ENCODE data around the gene ZNF524.
A peak's percentile ranks its signal among the peaks of the same experiment; 100 is the strongest.

The ZNF524 gene

GRCh38 chr19:55615543-55616394 is 15.7 kb downstream of the ZNF524 start:
- H3K27ac ChIP-seq: no peak overlapping the region

GRCh38 chr19:55616395-55616875 is 16.3 kb downstream of the ZNF524 start:
- no peak for TF ChIP-seq CTCF (IDR thresholded peaks at IDR 0.05)

More at GRCh38 chr19:55615543-55616394, 15.7 kb downstream of the ZNF524 start:
- Histone ChIP-seq H3K4me1 (ENCODE audit: control insufficient read depth in 1 of 2, insufficient read depth in 1 of 2, low read depth in 1 of 2, low read length in 1 of 2) (peaks cover 55 to 64% of the 10 kb centered on the region in 2 experiments), H3K36me3 (peaks cover 50% of the 10 kb centered on the region), H3K4me3 (ENCODE audit: low read depth in 1 of 2, low read length in 1 of 2) (no peak overlapping the region), H3K27me3 (no peaks in the 10 kb centered on the region), H3K9me3 (no peaks in the 10 kb centered on the region)
- no peak for TF ChIP-seq CTCF (IDR thresholded peaks at IDR 0.05)

GRCh38 chr19:55617426-55617825 is 17.3 kb downstream of the ZNF524 start:
- Histone ChIP-seq H3K36me3 (peaks cover 53% of the 10 kb centered on the region), H3K27me3 (no peaks in the 10 kb centered on the region), H3K4me3 (ENCODE audit: low read depth in 1 of 2, low read length in 1 of 2) (no peak overlapping the region), H3K4me1 (ENCODE audit: control insufficient read depth in 1 of 2, insufficient read depth in 1 of 2, low read depth in 1 of 2, low read length in 1 of 2) (peaks cover 55 to 64% of the 10 kb centered on the region in 2 experiments), H3K9me3 (no peaks in the 10 kb centered on the region), H3K27ac (peak overlapping the region; percentile 66)
- TF ChIP-seq CTCF (IDR thresholded peaks at IDR 0.05): no peak

More at GRCh38 chr19:55616395-55616875, 16.3 kb downstream of the ZNF524 start:
- H3K4me1 ChIP-seq (ENCODE audit: control insufficient read depth in 1 of 2, insufficient read depth in 1 of 2, low read depth in 1 of 2, low read length in 1 of 2): peaks cover 55 to 64% of the 10 kb centered on the region in 2 experiments
- H3K36me3 ChIP-seq: peaks cover 45% of the 10 kb centered on the region
- H3K9me3 ChIP-seq: no peaks in the 10 kb centered on the region
- H3K4me3 ChIP-seq (ENCODE audit: low read depth in 1 of 2, low read length in 1 of 2): no peak overlapping the region
- H3K27me3 ChIP-seq: no peaks in the 10 kb centered on the region
- peak overlapping the region; percentile 66 for H3K27ac ChIP-seq

GRCh38 chr19:55618426-55618825 is 18.3 kb downstream of the ZNF524 start:
- no peaks in the 10 kb centered on the region for H3K9me3 ChIP-seq
- peaks cover 53% of the 10 kb centered on the region for H3K36me3 ChIP-seq
- no peaks in the 10 kb centered on the region for H3K27me3 ChIP-seq
- peaks cover 61 to 67% of the 10 kb centered on the region in 2 experiments for H3K4me1 ChIP-seq (ENCODE audit: control insufficient read depth in 1 of 2, insufficient read depth in 1 of 2, low read depth in 1 of 2, low read length in 1 of 2)
- peak overlapping the region; percentile 96 for H3K27ac ChIP-seq
- H3K4me3 ChIP-seq (ENCODE audit: low read depth in 1 of 2, low read length in 1 of 2): no peak overlapping the region
- TF ChIP-seq CTCF (IDR thresholded peaks at IDR 0.05): no peak

GRCh38 chr19:55619286-55619685 is 19.2 kb downstream of the ZNF524 start:
- H3K4me3 ChIP-seq (ENCODE audit: low read depth in 1 of 2, low read length in 1 of 2): peak overlapping the region in 1 of 2 experiments; percentile 0
- no peak for TF ChIP-seq CTCF (IDR thresholded peaks at IDR 0.05)
- H3K27ac ChIP-seq: peak overlapping the region; percentile 96
- H3K36me3 ChIP-seq: peaks cover 44% of the 10 kb centered on the region
- no peaks in the 10 kb centered on the region for H3K27me3 ChIP-seq
- H3K9me3 ChIP-seq: no peaks in the 10 kb centered on the region
- peaks cover 70 to 72% of the 10 kb centered on the region in 2 experiments for H3K4me1 ChIP-seq (ENCODE audit: control insufficient read depth in 1 of 2, insufficient read depth in 1 of 2, low read depth in 1 of 2, low read length in 1 of 2)
